Heart right ventricle (tissue), 16 donors: Measurements from ENCODE around the gene PLEKHH1. TPM values are rescaled to one million over a fixed set of nuclear protein-coding genes. Genes with fewer than 3 reads are reported as not detected.
A peak's percentile ranks its signal among the peaks of the same experiment; 100 is the strongest.

ENCODE experiments used
- ATAC-seq, 8 donors: fragments of 200-7000 bp; cut with Tn5 transposase; one replicate each; pipeline ENCODE4 v1.9.1; 2020; ENCODE audit warnings: mild to moderate bottlenecking in 8 of 8, moderate library complexity in 8 of 8, moderate number of reproducible peaks in 1 of 8
- DNase-seq, 2 donors: peaks; one replicate each; pipeline ENCODE4 v3.0.0-alpha.2; 2020
- H3K27ac ChIP-seq, 10 donors: fragments of 200-600 bp; sonication (generic) in 2 of 10; one replicate each; pipeline versions ENCODE4 v1.5.0 to v1.8.0; 2020 to 2022; ENCODE audit warnings: mild to moderate bottlenecking in 3 of 10
- H3K27me3 ChIP-seq, 7 donors: fragments of 200-600 bp; one replicate each; pipeline ENCODE4 v1.8.0; 2021 to 2022; ENCODE audit warnings: mild to moderate bottlenecking in 2 of 7
- H3K36me3 ChIP-seq, 9 donors: fragments of 200-600 bp; sonication (generic) in 1 of 9; one replicate each; pipeline versions ENCODE4 v1.5.0 to v1.8.0; 2020 to 2022; ENCODE audit warnings: mild to moderate bottlenecking in 2 of 9
- H3K4me1 ChIP-seq, 9 donors: fragments of 200-600 bp; sonication (generic) in 1 of 9; one replicate each; pipeline versions ENCODE4 v1.5.0 to v1.8.0; 2020 to 2022; ENCODE audit warnings: mild to moderate bottlenecking in 4 of 9
- H3K4me3 ChIP-seq, 10 donors: fragments of 200-600 bp; sonication (generic) in 2 of 10; one replicate each; pipeline versions ENCODE4 v1.5.0 to v1.8.0; 2020 to 2022; ENCODE audit warnings: mild to moderate bottlenecking in 7 of 10, moderate library complexity in 2 of 10
- H3K9me3 ChIP-seq, 11 donors: fragments of 200-600 bp in 10 of 11; sonication (generic) in 2 of 11; one replicate each; pipeline versions ENCODE4 v1.5.0 to v1.8.0; 2013 to 2022; ENCODE audit warnings: mild to moderate bottlenecking in 2 of 11, control low read depth in 1 of 11, moderate library complexity in 1 of 11
- CTCF ChIP-seq, 9 donors: fragments of 200-600 bp; sonication (generic) in 2 of 9; IDR thresholded peaks; one replicate each; pipeline versions ENCODE4 v1.5.0 to v1.8.0; 2021 to 2022; ENCODE audit warnings: antibody characterized with exemption in 9 of 9, mild to moderate bottlenecking in 5 of 9, moderate library complexity in 1 of 9
- WGBS, 2 donors: extraction: QIAGEN DNeasy Blood & Tissue Kit; methylation state at CpG; one replicate each; pipeline ENCODE4 v1.1.7; 2013; ENCODE audit warnings: inconsistent platforms in 1 of 2; 5-methylcytosine and 5-hydroxymethylcytosine counted together
- intact Hi-C, 10 donors: fragments of 100-400 bp; cut with DNase I; formaldehyde crosslinking; loops; one replicate each; pipeline versions ENCODE4 v1.11.1 to v1.14.2; 2022
- polyA plus RNA-seq, 2 donors: library from polyadenylated mRNA; stranded (reverse); fragments of 200-250 nt; gene quantifications; one replicate each; pipeline ENCODE4 v1.2.3, GENCODE V29; 2013
- total RNA-seq, 10 donors: library from RNA; stranded (reverse); fragmentation: NEBNext Ultra II Directional in 3 of 10; extraction: Animal tissue kit (Norgen Biotek cat#: 25700) in 3 of 10; gene quantifications; one replicate each; pipeline versions ENCODE4 v1.2.1 to v1.2.4, GENCODE V29; 2021 to 2023
- donor health status: Arrhythmogenic right ventricular cardiomyopathy.
- donor health status: ischemic (EF 13 %, LVEDD 7.1; RV severe dilation, severe dysfunction).
- donor health status: healthy with polysubstance abuse.
- donor health status: DM: no; HTN: yes; CAD: no.
- donor health status: DM: no; HTN: no; CAD: no.
- donor health status: ischemic (EF 25% LVEDD 6.9; RV normal size, moderate dysfunction).
- donor health status: ischemic (EF 25% LVEDD 5.7; RV mildly dilated, moderate dysfunction).
- donor health status: healthy.
- donor health status: DM: yes; HTN: yes; CAD: no.
- donor health status: Ischemic cardiomyopathy.
- donor health status: ischemic (EF 35%, LVEDD 5.7; RV mildly dilated, moderate dysfunction).
- donor health status: nonischemic (EF 11% LVEDD 7.7; RV severe dilation, severe dysfunction).
- donor health status: DM: yes; HTN: yes; CAD: no.
- donor health status: PGD.
- donor health status: ischemic (EF 29% LVEDD 5.4; RV normal size, mild dysfunction).
- donor health status: nonischemic (EF 23%, LVEDD 6.1; RV moderate dilation, normal function).

The PLEKHH1 gene
- total and polyA plus RNA-seq, 12 donors, result 1.7 to 14.8 (median 3.7) TPM

GRCh38 chr14:67551940-67552339, 18.9 kb downstream of the PLEKHH1 start:
- H3K36me3 ChIP-seq, result no peaks in the 10 kb centered on the region
- intact Hi-C loops, result no loop called here
- H3K4me1 ChIP-seq, result no peaks in the 10 kb centered on the region
- no peaks in the 10 kb centered on the region for H3K9me3 ChIP-seq
- 52 to 70% methylated on average over 3 of the region's 3 CpGs for WGBS, 2 donors
- no peaks in the 10 kb centered on the region for H3K27me3 ChIP-seq
- peak in 2 of 8 donors; percentile 42 to 63 for ATAC-seq
- TF ChIP-seq CTCF (IDR thresholded peaks at IDR 0.05), result no peak
- H3K4me3 ChIP-seq, result no peak overlapping the region
- no peak overlapping the region for H3K27ac ChIP-seq
- no peak for DNase-seq

GRCh38 chr14:67553547-67553946, 20.5 kb downstream of the PLEKHH1 start:
- Histone ChIP-seq H3K4me3 (no peak overlapping the region), H3K27me3 (no peaks in the 10 kb centered on the region), H3K4me1 (no peaks in the 10 kb centered on the region), H3K9me3 (no peaks in the 10 kb centered on the region), H3K27ac (no peak overlapping the region), H3K36me3 (no peaks in the 10 kb centered on the region)
- no peak for DNase-seq
- TF ChIP-seq CTCF (IDR thresholded peaks at IDR 0.05), result no peak
- ATAC-seq, result no peak
- intact Hi-C loops, result no loop called here
- WGBS, 2 donors, result 69 to 73% methylated on average over 3 of the region's 3 CpGs

GRCh38 chr14:67554341-67554740, 21.3 kb downstream of the PLEKHH1 start:
- no peak for TF ChIP-seq CTCF (IDR thresholded peaks at IDR 0.05)
- 90 to 94% methylated on average over 7 of the region's 7 CpGs for WGBS, 2 donors

GRCh38 chr14:67555518-67556090, 22.5 kb downstream of the PLEKHH1 start:
- Histone ChIP-seq H3K36me3 (no peaks in the 10 kb centered on the region), H3K4me1 (no peaks in the 10 kb centered on the region), H3K27me3 (no peaks in the 10 kb centered on the region), H3K9me3 (no peaks in the 10 kb centered on the region), H3K4me3 (no peak overlapping the region), H3K27ac (no peak overlapping the region)
- no peak for TF ChIP-seq CTCF (IDR thresholded peaks at IDR 0.05)
- intact Hi-C loops, result no loop called here
- DNase-seq, result no peak
- 80 to 84% methylated on average over 11 of the region's 11 CpGs for WGBS, 2 donors
- ATAC-seq, result no peak

More at GRCh38 chr14:67554341-67554740, 21.3 kb downstream of the PLEKHH1 start:
- Histone ChIP-seq H3K27ac (no peak overlapping the region), H3K36me3 (no peaks in the 10 kb centered on the region), H3K9me3 (no peaks in the 10 kb centered on the region), H3K4me3 (no peak overlapping the region), H3K27me3 (no peaks in the 10 kb centered on the region), H3K4me1 (no peaks in the 10 kb centered on the region)
- no peak for DNase-seq
- intact Hi-C loops, result no loop called here
- ATAC-seq, result no peak
